ENCODE data around the gene TYW1.

GRCh38 chr7:67006965-67007364 lies 10.3 kb downstream of the TYW1 start:
- TF ChIP-seq CTCF (IDR thresholded peaks at IDR 0.05; ENCODE audit: insufficient read depth, low read depth, low read length) (no peak), EZH2 (IDR thresholded peaks at IDR 0.05; ENCODE audit: insufficient read depth, low read length) (no peak)
